GM12864 (cell line): ENCODE measurements around the gene CCDC191.

Source experiments
- DNase-seq: peaks from one replicate; pipeline ENCODE4 v3.0.0-alpha.2; 2011; ENCODE audit warnings: low read depth
- H3K4me3 ChIP-seq: 2 replicates; pipeline ENCODE4 v1.5.1; 2011; ENCODE audit warnings: mild to moderate bottlenecking, low read depth, low read length, control low read depth
- TF ChIP-seq, protein P1 (sequence below): IDR thresholded peaks from 2 replicates; pipeline ENCODE4 v1.5.1; 2011; ENCODE audit warnings: low read depth, mild to moderate bottlenecking, moderate library complexity, low read length, control low read depth, inconsistent platforms; ENCODE audit errors: missing control alignments

CCDC191 gene

GRCh38 chr3:114080201-114080600 is 23.9 kb upstream of the CCDC191 start:
- no peak overlapping the region for H3K4me3 ChIP-seq
- no peak for DNase-seq
- TF ChIP-seq, protein P1, sequence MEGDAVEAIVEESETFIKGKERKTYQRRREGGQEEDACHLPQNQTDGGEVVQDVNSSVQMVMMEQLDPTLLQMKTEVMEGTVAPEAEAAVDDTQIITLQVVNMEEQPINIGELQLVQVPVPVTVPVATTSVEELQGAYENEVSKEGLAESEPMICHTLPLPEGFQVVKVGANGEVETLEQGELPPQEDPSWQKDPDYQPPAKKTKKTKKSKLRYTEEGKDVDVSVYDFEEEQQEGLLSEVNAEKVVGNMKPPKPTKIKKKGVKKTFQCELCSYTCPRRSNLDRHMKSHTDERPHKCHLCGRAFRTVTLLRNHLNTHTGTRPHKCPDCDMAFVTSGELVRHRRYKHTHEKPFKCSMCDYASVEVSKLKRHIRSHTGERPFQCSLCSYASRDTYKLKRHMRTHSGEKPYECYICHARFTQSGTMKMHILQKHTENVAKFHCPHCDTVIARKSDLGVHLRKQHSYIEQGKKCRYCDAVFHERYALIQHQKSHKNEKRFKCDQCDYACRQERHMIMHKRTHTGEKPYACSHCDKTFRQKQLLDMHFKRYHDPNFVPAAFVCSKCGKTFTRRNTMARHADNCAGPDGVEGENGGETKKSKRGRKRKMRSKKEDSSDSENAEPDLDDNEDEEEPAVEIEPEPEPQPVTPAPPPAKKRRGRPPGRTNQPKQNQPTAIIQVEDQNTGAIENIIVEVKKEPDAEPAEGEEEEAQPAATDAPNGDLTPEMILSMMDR: no peak

- TF ChIP-seq, protein P1: no peak
- no peak overlapping the region for H3K4me3 ChIP-seq
- no peak for DNase-seq
Observed at GRCh38 chr3:114079761-114080160, 23.4 kb upstream of the CCDC191 start.

DNA sequence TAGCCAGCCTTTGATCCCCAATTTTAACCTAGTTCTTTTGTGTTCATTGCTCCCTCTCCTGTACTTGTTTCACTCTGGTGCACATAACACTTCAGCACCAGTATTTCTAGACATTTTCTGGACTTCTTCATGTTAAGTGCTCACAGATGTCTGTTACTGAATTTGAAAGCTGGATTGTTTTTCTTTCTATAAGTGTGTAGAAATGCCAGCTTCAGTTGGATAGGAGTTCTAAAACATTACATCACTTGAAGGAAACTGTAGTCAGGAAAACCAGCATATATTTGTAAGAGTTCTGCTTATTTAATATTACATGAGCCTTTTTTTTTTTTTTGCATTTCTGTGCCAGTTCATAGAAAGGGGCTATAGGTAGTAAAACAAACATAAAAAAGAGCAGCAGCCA is 21.8 kb upstream of the CCDC191 start:
- no peak for DNase-seq
- TF ChIP-seq, protein P1: no peak
- H3K4me3 ChIP-seq: no peak overlapping the region

DNA sequence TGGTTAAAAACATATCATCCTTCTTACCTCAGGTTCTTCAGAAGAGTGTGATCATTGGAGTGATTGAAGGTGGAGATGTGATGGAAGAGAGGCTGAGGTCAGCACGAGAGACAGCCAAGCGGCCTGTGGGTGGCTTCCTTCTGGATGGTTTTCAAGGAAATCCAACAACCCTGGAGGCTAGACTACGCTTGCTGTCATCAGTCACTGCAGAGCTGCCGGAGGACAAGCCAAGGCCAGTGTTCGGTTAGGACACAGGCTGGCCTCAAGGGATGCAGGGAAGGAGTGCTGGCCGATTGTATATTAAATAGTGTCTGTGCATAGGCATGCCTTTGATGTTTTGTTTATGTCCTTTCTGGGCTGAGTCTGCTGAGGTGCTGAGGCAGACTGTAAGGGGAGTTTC is 20.4 kb upstream of the CCDC191 start:
- DNase-seq: no peak
- no peak overlapping the region for H3K4me3 ChIP-seq
- TF ChIP-seq, protein P1: no peak

DNA sequence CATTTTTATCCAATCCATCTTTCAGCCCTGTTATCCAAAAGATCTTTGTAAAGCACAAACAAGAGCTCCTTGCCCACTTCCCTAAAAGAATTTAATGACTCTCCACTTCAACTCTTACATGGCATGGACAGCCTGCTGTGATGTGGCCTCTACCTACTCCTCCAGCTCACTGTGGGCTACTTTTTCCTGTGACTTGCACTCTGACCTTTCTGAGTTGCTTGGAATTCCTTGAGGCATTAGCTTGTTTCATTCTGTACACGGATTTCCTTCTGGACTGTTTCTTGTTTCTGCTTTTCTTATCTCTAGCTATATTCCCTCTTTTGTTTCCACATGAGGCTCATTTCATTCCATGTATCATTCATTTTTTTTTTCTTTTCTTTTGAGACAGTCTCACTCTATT is 15.5 kb upstream of the CCDC191 start:
- no peak overlapping the region for H3K4me3 ChIP-seq
- DNase-seq: no peak
- TF ChIP-seq, protein P1: no peak

- DNase-seq: no peak
- TF ChIP-seq, protein P1: no peak
- no peak overlapping the region for H3K4me3 ChIP-seq
Observed at GRCh38 chr3:114068336-114068735, 12.0 kb upstream of the CCDC191 start.

GRCh38 chr3:114067804-114068203 is 11.5 kb upstream of the CCDC191 start:
- no peak for DNase-seq
- TF ChIP-seq, protein P1: no peak
- no peak overlapping the region for H3K4me3 ChIP-seq
